Nephron (organoid): ENCODE measurements around the gene LRRC4.

ENCODE experiments used
- H3K27ac Mint-ChIP-seq, 3 experiments: 2 replicates each; pipeline ENCODE4 v1.8.0; 2020; ENCODE audit warnings: mixed read lengths in 3 of 3, mild to moderate bottlenecking in 2 of 3, moderate library complexity in 1 of 3
- H3K27me3 Mint-ChIP-seq: 2 replicates; pipeline ENCODE4 v1.8.0; 2021; ENCODE audit warnings: low read depth, mild to moderate bottlenecking, moderate library complexity, mixed read lengths
- H3K36me3 Mint-ChIP-seq: 2 replicates; pipeline ENCODE4 v1.8.0; 2020; ENCODE audit warnings: low read depth, mixed read lengths
- H3K4me1 Mint-ChIP-seq: 2 replicates; pipeline ENCODE4 v1.8.0; 2020; ENCODE audit warnings: mixed read lengths
- H3K4me3 Mint-ChIP-seq, 3 experiments: 2 replicates each; pipeline ENCODE4 v1.8.0; 2020; ENCODE audit warnings: mild to moderate bottlenecking in 3 of 3, mixed read lengths in 3 of 3, moderate library complexity in 2 of 3
- H3K9me3 Mint-ChIP-seq: 2 replicates; pipeline ENCODE4 v1.8.0; 2020; ENCODE audit warnings: mixed read lengths
- CTCF ChIP-seq, 3 experiments: fragments of 200-600 bp; sonication (generic); IDR thresholded peaks; one replicate each; pipeline ENCODE4 v1.5.0; 2021; ENCODE audit warnings: antibody characterized with exemption in 3 of 3; ENCODE audit not compliant: unreplicated experiment in 3 of 3

Gene LRRC4

GRCh38 chr7:128022631-128023532 is 8.4 kb downstream of the LRRC4 start:
- Mint-ChIP-seq H3K4me1 (peaks cover 63% of the 10 kb centered on the region), H3K36me3 (peaks cover 15% of the 10 kb centered on the region), H3K9me3 (no peaks in the 10 kb centered on the region), H3K27ac (peak overlapping the region; percentile 8 to 67 (median 54)), H3K27me3 (no peaks in the 10 kb centered on the region), H3K4me3 (no peak overlapping the region)
- TF ChIP-seq CTCF (IDR thresholded peaks at IDR 0.05; ENCODE audit: unreplicated experiment in 3 of 3), result no peak

- Mint-ChIP-seq H3K4me1 (peaks cover 55% of the 10 kb centered on the region), H3K27me3 (no peaks in the 10 kb centered on the region), H3K4me3 (no peak overlapping the region), H3K9me3 (no peaks in the 10 kb centered on the region), H3K27ac (no peak overlapping the region), H3K36me3 (peaks cover 15% of the 10 kb centered on the region)
- TF ChIP-seq CTCF (IDR thresholded peaks at IDR 0.05; ENCODE audit: unreplicated experiment in 3 of 3), result no peak
Observed at GRCh38 chr7:128021366-128021765, 9.9 kb downstream of the LRRC4 start.

- no peaks in the 10 kb centered on the region for H3K9me3 Mint-ChIP-seq
Observed at GRCh38 chr7:128020159-128020558, 11.1 kb downstream of the LRRC4 start.

GRCh38 chr7:128019288-128019687 is 11.9 kb downstream of the LRRC4 start:
- Mint-ChIP-seq H3K36me3 (peaks cover 15% of the 10 kb centered on the region), H3K27ac (peak overlapping the region in 2 of 3 experiments; percentile 3 to 58), H3K4me3 (no peak overlapping the region), H3K9me3 (no peaks in the 10 kb centered on the region), H3K4me1 (peaks cover 55% of the 10 kb centered on the region), H3K27me3 (no peaks in the 10 kb centered on the region)
- TF ChIP-seq CTCF (IDR thresholded peaks at IDR 0.05; ENCODE audit: unreplicated experiment in 3 of 3), result no peak

More at GRCh38 chr7:128020159-128020558, 11.1 kb downstream of the LRRC4 start:
- peaks cover 46% of the 10 kb centered on the region for H3K4me1 Mint-ChIP-seq
- no peak overlapping the region for H3K27ac Mint-ChIP-seq
- peaks cover 15% of the 10 kb centered on the region for H3K36me3 Mint-ChIP-seq
- no peaks in the 10 kb centered on the region for H3K27me3 Mint-ChIP-seq
- no peak overlapping the region for H3K4me3 Mint-ChIP-seq
- peak in 2 of 3 experiments; percentile 16 to 34 for TF ChIP-seq CTCF (IDR thresholded peaks at IDR 0.05; ENCODE audit: unreplicated experiment in 3 of 3)

- Mint-ChIP-seq H3K4me1 (peaks cover 46% of the 10 kb centered on the region), H3K27me3 (no peaks in the 10 kb centered on the region), H3K4me3 (no peak overlapping the region), H3K27ac (peak overlapping the region; percentile 33 to 47 (median 44)), H3K9me3 (no peaks in the 10 kb centered on the region), H3K36me3 (peaks cover 15% of the 10 kb centered on the region)
- TF ChIP-seq CTCF (IDR thresholded peaks at IDR 0.05; ENCODE audit: unreplicated experiment in 3 of 3), result no peak
Observed at GRCh38 chr7:128017862-128018845, 13.1 kb downstream of the LRRC4 start.
